HUES64 (cell line): ENCODE data around the gene ANTXR1.

Experiments
- H3K27ac ChIP-seq: 2 replicates; pipeline ENCODE4 v1.7.0; 2013; ENCODE audit warnings: low read depth, low read length, inconsistent platforms
- H3K27me3 ChIP-seq: 2 replicates; pipeline ENCODE4 v1.6.1; 2013; ENCODE audit warnings: mild to moderate bottlenecking, low read length; ENCODE audit not compliant: insufficient read depth
- H3K36me3 ChIP-seq: 2 replicates; pipeline ENCODE4 v1.6.1; 2013; ENCODE audit warnings: mild to moderate bottlenecking, low read length; ENCODE audit not compliant: insufficient read depth
- H3K4me1 ChIP-seq: 2 replicates; pipeline ENCODE4 v1.6.1; 2013; ENCODE audit warnings: mild to moderate bottlenecking, low read length, moderate library complexity; ENCODE audit not compliant: insufficient read depth
- H3K4me3 ChIP-seq: 2 replicates; pipeline ENCODE4 v1.5.1; 2013; ENCODE audit warnings: mild to moderate bottlenecking, low read length, moderate library complexity
- H3K9ac ChIP-seq: 2 replicates; pipeline ENCODE4 v1.6.1; 2013; ENCODE audit warnings: mild to moderate bottlenecking, low read depth, low read length
- H3K9me3 ChIP-seq: 2 replicates; pipeline ENCODE4 v1.6.1; 2013; ENCODE audit warnings: low read depth, low read length; ENCODE audit not compliant: insufficient read depth
- WGBS: fragments of 150-250, 120-280 bp; methylation state at CpG from one replicate; pipeline ENCODE4 v1.1.7; 2013; ENCODE audit warnings: missing lambda C conversion rate; 5-methylcytosine and 5-hydroxymethylcytosine counted together

Gene ANTXR1

DNA sequence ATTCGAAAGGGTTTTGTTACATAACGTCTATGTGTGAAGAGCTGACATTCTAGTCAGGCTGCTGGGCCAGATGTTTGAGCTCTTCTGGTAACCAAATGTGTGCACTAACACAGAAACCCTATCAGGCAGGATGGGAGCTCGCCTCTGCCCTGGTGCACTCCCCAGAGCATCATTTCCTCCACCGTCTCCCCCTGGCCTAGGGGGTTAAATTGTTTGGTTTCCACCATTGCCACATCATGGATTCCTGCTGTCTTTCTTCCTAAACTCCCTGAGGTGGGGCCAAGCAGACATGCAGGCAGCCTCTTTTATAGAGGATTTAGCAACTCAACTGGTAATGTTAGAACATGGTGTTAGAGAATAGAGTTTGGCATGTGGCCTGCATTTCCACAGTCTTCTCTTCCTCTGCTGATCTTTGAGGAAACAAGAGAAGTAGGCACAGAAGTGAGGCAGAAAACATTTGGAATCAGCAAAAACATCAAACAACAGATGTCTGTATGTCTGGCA, 87.3 kb downstream of the ANTXR1 start:
- H3K4me3 ChIP-seq, result no peak overlapping the region
- H3K4me1 ChIP-seq, result no peaks in the 10 kb centered on the region
- H3K9ac ChIP-seq, result no peak overlapping the region
- 82% methylated on average over 4 of the region's 4 CpGs for WGBS
- no peaks in the 10 kb centered on the region for H3K27me3 ChIP-seq
- H3K9me3 ChIP-seq, result no peaks in the 10 kb centered on the region
- peaks cover 22% of the 10 kb centered on the region for H3K36me3 ChIP-seq
- no peak overlapping the region for H3K27ac ChIP-seq

DNA sequence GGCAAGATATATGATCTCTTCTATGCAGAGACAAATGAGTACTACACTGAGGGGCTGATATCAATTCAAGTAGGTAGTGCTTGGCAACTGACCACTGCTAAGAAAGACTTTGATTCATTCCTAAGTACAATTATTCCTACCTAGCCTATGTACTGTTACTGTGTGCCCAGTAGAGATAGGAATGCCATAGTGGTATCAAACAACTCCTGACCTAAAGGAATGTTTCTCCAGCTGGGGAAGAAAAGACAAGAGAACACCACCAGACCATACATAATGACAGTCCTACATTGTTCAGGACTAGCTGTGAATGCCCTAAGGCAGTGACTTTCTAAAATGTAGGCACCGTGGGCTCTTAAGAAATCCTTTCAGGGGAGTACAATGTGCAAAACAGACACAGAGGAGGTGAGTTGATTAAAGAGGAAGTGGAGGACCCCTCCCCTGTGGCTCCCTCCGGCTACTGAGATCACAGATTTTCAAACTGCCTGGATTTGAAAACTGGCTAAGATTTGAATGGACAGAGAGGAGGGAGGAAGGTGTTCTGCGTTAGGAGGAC, 89.1 kb downstream of the ANTXR1 start:
- Histone ChIP-seq H3K36me3 (peaks cover 22% of the 10 kb centered on the region), H3K4me1 (no peaks in the 10 kb centered on the region), H3K9me3 (no peaks in the 10 kb centered on the region), H3K4me3 (no peak overlapping the region), H3K9ac (no peak overlapping the region), H3K27me3 (no peaks in the 10 kb centered on the region), H3K27ac (no peak overlapping the region)
- 86% methylated on average over 3 of the region's 3 CpGs for WGBS

- Histone ChIP-seq H3K27me3 (no peaks in the 10 kb centered on the region), H3K4me1 (no peaks in the 10 kb centered on the region), H3K36me3 (peaks cover 22% of the 10 kb centered on the region), H3K27ac (no peak overlapping the region), H3K9me3 (no peaks in the 10 kb centered on the region), H3K4me3 (no peak overlapping the region), H3K9ac (no peak overlapping the region)
- WGBS, result 94% methylated on average over 5 of the region's 5 CpGs
Observed at GRCh38 chr2:69103419-69103818, 90.4 kb downstream of the ANTXR1 start.

- H3K4me1 ChIP-seq, result no peaks in the 10 kb centered on the region
- H3K27ac ChIP-seq, result no peak overlapping the region
- peaks cover 22% of the 10 kb centered on the region for H3K36me3 ChIP-seq
- no peaks in the 10 kb centered on the region for H3K9me3 ChIP-seq
- WGBS, result 96% methylated on average over 3 of the region's 3 CpGs
- H3K27me3 ChIP-seq, result no peaks in the 10 kb centered on the region
- H3K9ac ChIP-seq, result no peak overlapping the region
- H3K4me3 ChIP-seq, result no peak overlapping the region
Observed at GRCh38 chr2:69104261-69104660, 91.3 kb downstream of the ANTXR1 start.

DNA sequence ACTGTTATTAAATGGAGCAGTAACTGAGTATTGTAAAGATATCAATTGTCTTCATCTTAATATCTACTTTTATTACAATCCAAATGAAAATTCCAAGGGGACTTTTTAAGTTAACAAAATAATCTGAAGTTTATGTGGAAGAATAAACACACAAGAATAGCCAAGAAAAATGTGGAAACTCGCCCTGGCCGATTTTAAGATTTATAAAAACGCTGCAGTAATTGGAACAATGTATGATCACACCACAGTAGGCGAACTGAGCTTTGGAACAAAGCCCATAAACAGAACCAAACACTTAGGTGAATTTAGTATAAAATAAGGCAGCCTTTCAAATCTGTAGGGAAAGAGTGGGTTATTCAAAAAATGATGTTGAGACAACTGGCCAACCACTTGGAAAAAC, 96.3 kb downstream of the ANTXR1 start:
- H3K9ac ChIP-seq, result no peak overlapping the region
- H3K27ac ChIP-seq, result no peak overlapping the region
- no peaks in the 10 kb centered on the region for H3K9me3 ChIP-seq
- peaks cover 7% of the 10 kb centered on the region; the same call in 1 of the 2 replicates for H3K36me3 ChIP-seq
- H3K4me3 ChIP-seq, result no peak overlapping the region
- H3K27me3 ChIP-seq, result no peaks in the 10 kb centered on the region
- WGBS, result 94% methylated on average over 4 of the region's 4 CpGs
- peaks cover 11% of the 10 kb centered on the region for H3K4me1 ChIP-seq

GRCh38 chr2:69111076-69111475, 98.1 kb downstream of the ANTXR1 start:
- Histone ChIP-seq H3K36me3 (no peaks in the 10 kb centered on the region), H3K27ac (no peak overlapping the region), H3K27me3 (no peaks in the 10 kb centered on the region), H3K4me1 (peaks cover 17% of the 10 kb centered on the region), H3K4me3 (no peak overlapping the region), H3K9ac (no peak overlapping the region), H3K9me3 (no peaks in the 10 kb centered on the region)
- WGBS, result 100% methylated on average over 1 of the region's 1 CpG

- H3K9me3 ChIP-seq, result no peaks in the 10 kb centered on the region
- H3K27ac ChIP-seq, result no peak overlapping the region
- H3K36me3 ChIP-seq, result no peaks in the 10 kb centered on the region
- peaks cover 17% of the 10 kb centered on the region for H3K4me1 ChIP-seq
- H3K9ac ChIP-seq, result no peak overlapping the region
- WGBS, result 89% methylated on average over 2 of the region's 3 CpGs
- H3K4me3 ChIP-seq, result no peak overlapping the region
- H3K27me3 ChIP-seq, result no peaks in the 10 kb centered on the region
Observed at GRCh38 chr2:69113627-69114026, 100.6 kb downstream of the ANTXR1 start.

- Histone ChIP-seq H3K9me3 (no peaks in the 10 kb centered on the region), H3K27ac (no peak overlapping the region), H3K4me1 (peaks cover 17% of the 10 kb centered on the region), H3K9ac (no peak overlapping the region), H3K4me3 (no peak overlapping the region), H3K27me3 (no peaks in the 10 kb centered on the region), H3K36me3 (no peaks in the 10 kb centered on the region)
- WGBS, result 21% methylated on average over 1 of the region's 1 CpG
Observed at GRCh38 chr2:69114534-69114933, 101.6 kb downstream of the ANTXR1 start.

DNA sequence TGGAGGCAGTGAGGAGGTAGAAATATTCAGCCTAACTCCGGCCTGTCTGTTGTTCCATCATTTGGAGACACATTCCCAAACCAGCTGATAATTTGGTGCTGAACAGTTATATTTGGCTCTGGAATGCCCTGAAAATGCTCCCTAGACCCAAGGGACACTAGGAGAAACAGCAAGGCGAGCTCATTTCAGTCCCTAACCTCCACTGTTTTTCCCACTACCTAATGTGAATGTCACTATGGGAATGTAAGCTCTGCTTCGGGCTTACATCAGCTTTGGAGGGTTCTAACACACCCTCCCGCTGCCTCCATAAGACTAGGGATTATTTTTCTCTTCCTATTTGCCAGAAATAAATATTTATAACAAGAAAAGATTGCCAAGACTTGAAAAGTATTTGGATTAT, 103.5 kb downstream of the ANTXR1 start:
- Histone ChIP-seq H3K27me3 (no peaks in the 10 kb centered on the region), H3K27ac (no peak overlapping the region), H3K9me3 (no peaks in the 10 kb centered on the region), H3K4me1 (peaks cover 12% of the 10 kb centered on the region), H3K4me3 (no peak overlapping the region), H3K36me3 (no peaks in the 10 kb centered on the region), H3K9ac (no peak overlapping the region)
- WGBS, result 90% methylated on average over 3 of the region's 4 CpGs

DNA sequence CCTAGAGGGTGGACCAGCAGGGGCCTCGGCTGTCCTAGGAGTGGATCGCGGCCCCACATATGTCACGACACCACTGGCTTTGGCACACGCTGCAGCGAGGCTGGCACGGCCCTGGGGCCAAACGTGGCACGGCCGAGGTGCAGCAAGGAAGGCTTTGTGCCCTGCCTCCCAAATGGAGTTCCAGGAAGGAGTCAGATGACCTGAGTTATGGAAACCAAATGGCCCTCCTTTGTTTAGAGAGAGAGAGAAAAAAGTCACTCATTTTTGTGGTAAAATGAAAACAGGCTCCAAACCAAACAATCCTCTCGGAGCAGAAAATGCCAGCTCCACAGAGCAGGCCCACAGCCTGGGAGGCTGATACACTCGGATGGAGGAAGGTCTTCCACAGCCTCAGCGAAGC, 105.6 kb downstream of the ANTXR1 start:
- H3K27ac ChIP-seq, result no peak overlapping the region
- H3K9me3 ChIP-seq, result no peaks in the 10 kb centered on the region
- 96% methylated on average over 13 of the region's 13 CpGs for WGBS
- H3K27me3 ChIP-seq, result no peaks in the 10 kb centered on the region
- H3K4me1 ChIP-seq, result peaks cover 7% of the 10 kb centered on the region; the same call in 1 of the 2 replicates
- no peaks in the 10 kb centered on the region for H3K36me3 ChIP-seq
- H3K9ac ChIP-seq, result no peak overlapping the region
- no peak overlapping the region for H3K4me3 ChIP-seq

DNA sequence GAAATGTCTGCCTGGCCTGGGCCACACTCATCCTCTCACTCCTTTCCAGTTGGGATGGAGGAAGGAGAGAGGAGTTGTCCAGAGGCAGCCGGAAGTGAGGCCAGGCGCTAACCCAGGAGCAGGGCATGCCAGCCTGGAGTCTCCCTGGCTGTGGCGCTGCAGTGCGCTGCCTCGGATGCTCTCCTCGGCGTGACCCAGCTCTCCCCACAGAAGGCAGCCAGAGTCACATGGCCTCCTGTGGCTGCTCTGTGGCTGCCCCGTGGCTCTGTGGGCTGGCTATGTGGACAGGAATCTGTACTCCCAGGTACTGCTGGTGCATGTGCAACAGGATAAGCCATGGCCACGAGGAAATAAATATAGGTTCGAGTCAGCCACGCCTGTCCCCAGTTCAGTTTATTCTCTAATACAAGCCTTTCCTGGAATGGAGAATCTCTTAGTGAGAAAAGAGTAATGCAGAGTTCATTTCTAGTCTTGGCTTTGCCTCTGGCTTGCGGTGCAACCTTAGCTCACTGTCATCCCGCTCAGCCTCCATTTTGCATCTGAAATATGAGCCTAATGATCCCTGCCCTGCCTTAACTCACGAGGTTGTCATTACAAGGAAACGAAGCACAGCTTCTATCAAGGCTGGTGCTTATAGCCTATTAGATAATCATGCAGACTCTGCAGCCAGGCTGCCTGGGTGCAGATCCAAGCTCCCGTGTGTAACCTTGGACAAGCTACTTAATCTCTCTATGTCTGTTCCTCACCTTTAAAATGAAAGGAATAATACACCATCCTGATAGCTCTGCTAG, 106.3 kb downstream of the ANTXR1 start:
- 94% methylated on average over 16 of the region's 16 CpGs for WGBS
- no peak overlapping the region for H3K9ac ChIP-seq
- H3K36me3 ChIP-seq, result no peaks in the 10 kb centered on the region
- H3K27ac ChIP-seq, result no peak overlapping the region
- H3K27me3 ChIP-seq, result no peaks in the 10 kb centered on the region
- no peaks in the 10 kb centered on the region for H3K9me3 ChIP-seq
- H3K4me3 ChIP-seq, result no peak overlapping the region
- H3K4me1 ChIP-seq, result peaks cover 6% of the 10 kb centered on the region; the same call in 1 of the 2 replicates
